Amniotic stem cell (primary cell): ENCODE measurements around the gene KCTD20.

Experiments
- DNase-seq: peaks from one replicate; lab custom pipeline; 2025; lab: John Stamatoyannopoulos, UW

The KCTD20 gene

GRCh38 chr6:36493859-36494258 lies 51.1 kb downstream of the KCTD20 start:
- DNase-seq, result no peak

GRCh38 chr6:36495086-36495485 lies 52.3 kb downstream of the KCTD20 start:
- DNase-seq, result no peak

GRCh38 chr6:36499918-36500317 lies 57.1 kb downstream of the KCTD20 start:
- DNase-seq, result no peak

GRCh38 chr6:36501686-36502085 lies 58.9 kb downstream of the KCTD20 start:
- no peak for DNase-seq

- no peak for DNase-seq
These were observed 61.4 kb downstream of the KCTD20 start for GRCh38 chr6:36504181-36504580.

GRCh38 chr6:36504982-36505381 lies 62.2 kb downstream of the KCTD20 start:
- DNase-seq, result no peak

GRCh38 chr6:36505744-36506534 lies 63.1 kb downstream of the KCTD20 start:
- DNase-seq, result no peak

GRCh38 chr6:36506611-36507010 lies 63.8 kb downstream of the KCTD20 start:
- DNase-seq, result no peak

- no peak for DNase-seq
These were observed 65.7 kb downstream of the KCTD20 start for GRCh38 chr6:36508532-36508931.

- no peak for DNase-seq
These were observed 67.6 kb downstream of the KCTD20 start for GRCh38 chr6:36510365-36510764.

- DNase-seq, result no peak
These were observed 72.0 kb downstream of the KCTD20 start for GRCh38 chr6:36514554-36515456.

- DNase-seq, result no peak
These were observed 73.0 kb downstream of the KCTD20 start for GRCh38 chr6:36515844-36516243.

GRCh38 chr6:36516559-36516958 lies 73.8 kb downstream of the KCTD20 start:
- no peak for DNase-seq

GRCh38 chr6:36516988-36517387 lies 74.2 kb downstream of the KCTD20 start:
- DNase-seq, result no peak

GRCh38 chr6:36517408-36517807 lies 74.6 kb downstream of the KCTD20 start:
- DNase-seq, result no peak

GRCh38 chr6:36519352-36519751 lies 76.6 kb downstream of the KCTD20 start:
- DNase-seq, result no peak

- DNase-seq, result no peak
These were observed 80.7 kb downstream of the KCTD20 start for GRCh38 chr6:36523451-36523850.

- DNase-seq, result no peak
These were observed 81.2 kb downstream of the KCTD20 start for GRCh38 chr6:36523936-36524499.

- no peak for DNase-seq
These were observed 82.1 kb downstream of the KCTD20 start for GRCh38 chr6:36524871-36525270.

GRCh38 chr6:36525346-36525745 lies 82.5 kb downstream of the KCTD20 start:
- DNase-seq, result no peak

GRCh38 chr6:36526066-36526465 lies 83.3 kb downstream of the KCTD20 start:
- no peak for DNase-seq

GRCh38 chr6:36533321-36533720 lies 90.5 kb downstream of the KCTD20 start:
- DNase-seq, result no peak
